B cell (primary cell): ENCODE measurements around the gene VKORC1. TPM values are rescaled to one million over a fixed set of nuclear protein-coding genes. Genes with fewer than 3 reads are reported as not detected.

ENCODE experiments used
- ATAC-seq: fragments of 200-7000 bp; cut with Tn5 transposase; one replicate; pipeline ENCODE4 v1.10.0; 2021; ENCODE audit warnings: low read depth, mild to moderate bottlenecking, moderate number of reproducible peaks, moderate library complexity
- CTCF ChIA-PET: fragments of 350-600 bp; sonication (Branson Sonifier 250); formaldehyde crosslinking; loops from one replicate; lab custom pipeline; 2021; ENCODE audit warnings: antibody characterized with exemption, inconsistent platforms; lab: Charles Lee
- POLR2A ChIA-PET: fragments of 350-600 bp; sonication (Branson Sonifier 250); formaldehyde crosslinking; loops from one replicate; lab custom pipeline; 2021; ENCODE audit warnings: antibody characterized with exemption; lab: Charles Lee
- DNase-seq: peaks from one replicate; pipeline ENCODE4 v3.0.0; 2013
- H2AFZ ChIP-seq: 2 replicates; pipeline ENCODE4 v1.6.1; 2012; ENCODE audit warnings: mild to moderate bottlenecking, low read depth, low read length; ENCODE audit not compliant: insufficient read depth, poor library complexity, severe bottlenecking
- H3K27ac ChIP-seq, 2 donors: 1 replicate in 1 of 2; 2 replicates in 1 of 2; pipeline ENCODE4 v1.5.1; 2012 to 2013; ENCODE audit warnings: low read length in 2 of 2, mild to moderate bottlenecking in 2 of 2, moderate library complexity in 1 of 2
- H3K27me3 ChIP-seq, 4 experiments: fragments of 200-600 bp in 1 of 4; sonication (generic) in 1 of 4; replicated peaks in 1 of 4; 1 replicate in 2 of 4; 2 replicates in 2 of 4; pipeline versions ENCODE4 v1.6.1 to v1.7.0; 2013 to 2016; ENCODE audit warnings: low read length in 3 of 4, mild to moderate bottlenecking in 2 of 4, mixed read lengths in 1 of 4, moderate library complexity in 1 of 4; ENCODE audit not compliant: insufficient read depth in 4 of 4, control insufficient read depth in 3 of 4; ENCODE audit errors: control extremely low read depth in 1 of 4
- H3K36me3 ChIP-seq, 2 experiments: replicated peaks in 1 of 2; 1 replicate in 1 of 2; 2 replicates in 1 of 2; pipeline versions ENCODE4 v1.6.1 to v1.7.1; 2013; ENCODE audit warnings: low read length in 1 of 2; ENCODE audit not compliant: insufficient read depth in 2 of 2, control insufficient read depth in 1 of 2; ENCODE audit errors: control extremely low read depth in 1 of 2, extremely low read depth in 1 of 2
- H3K4me1 ChIP-seq, 2 donors: fragments of 200-600 bp in 1 of 2; sonication (generic) in 1 of 2; 1 replicate in 1 of 2; 2 replicates in 1 of 2; pipeline versions ENCODE4 v1.5.1 to v1.6.1; 2013 to 2017; ENCODE audit warnings: low read length in 2 of 2; ENCODE audit not compliant: control insufficient read depth in 2 of 2, insufficient read depth in 2 of 2
- H3K4me2 ChIP-seq: replicated peaks from 2 replicates; pipeline ENCODE3; 2012; ENCODE audit warnings: mild to moderate bottlenecking, low read depth, low read length; ENCODE audit not compliant: poor library complexity, severe bottlenecking
- H3K4me3 ChIP-seq, 5 experiments: fragments of 200-600 bp in 1 of 5; sonication (generic) in 1 of 5; 1 replicate in 3 of 5; 2 replicates in 2 of 5; pipeline versions ENCODE4 v1.5.1 to v1.7.0; 2011 to 2016; ENCODE audit warnings: low read length in 4 of 5, mild to moderate bottlenecking in 4 of 5, low read depth in 2 of 5, control low read depth in 1 of 5, moderate library complexity in 1 of 5; ENCODE audit not compliant: insufficient read depth in 1 of 5; ENCODE audit errors: control extremely low read depth in 1 of 5, extremely low read depth in 1 of 5
- H3K79me2 ChIP-seq: fragments of 200-600 bp; sonication (generic); one replicate; pipeline ENCODE4 v1.6.0; 2016; ENCODE audit warnings: low read length; ENCODE audit not compliant: control insufficient read depth, insufficient read depth
- H3K9ac ChIP-seq: fragments of 200-600 bp; sonication (generic); 2 replicates; pipeline ENCODE4 v1.6.1; 2017; ENCODE audit warnings: mild to moderate bottlenecking, low read length, moderate library complexity
- H3K9me3 ChIP-seq, 3 donors: one replicate each; pipeline versions ENCODE4 v1.6.1 to v1.7.1; 2013; ENCODE audit warnings: low read length in 2 of 3; ENCODE audit not compliant: control insufficient read depth in 2 of 3, insufficient read depth in 1 of 3; ENCODE audit errors: control extremely low read depth in 1 of 3
- H4K20me1 ChIP-seq: 2 replicates; pipeline ENCODE4 v1.6.0; 2012; ENCODE audit warnings: mild to moderate bottlenecking, low read length; ENCODE audit not compliant: insufficient read depth, control insufficient read depth, poor library complexity, severe bottlenecking
- H3K27ac Mint-ChIP-seq: one replicate; pipeline ENCODE4 v1.8.0; 2021; ENCODE audit warnings: mixed read lengths
- H3K27me3 Mint-ChIP-seq: one replicate; pipeline ENCODE4 v1.8.0; 2021; ENCODE audit warnings: mixed read lengths
- H3K4me1 Mint-ChIP-seq: one replicate; pipeline ENCODE4 v1.8.0; 2021; ENCODE audit warnings: mixed read lengths
- H3K4me3 Mint-ChIP-seq: one replicate; pipeline ENCODE4 v1.8.0; 2021; ENCODE audit warnings: mixed read lengths
- H3K9me3 Mint-ChIP-seq: one replicate; pipeline ENCODE4 v1.8.0; 2022; ENCODE audit warnings: mixed read lengths; ENCODE audit not compliant: insufficient read depth
- EZH2 ChIP-seq: IDR thresholded peaks from 2 replicates; pipeline ENCODE4 v1.6.1; 2012; ENCODE audit warnings: borderline replicate concordance, low read depth, mild to moderate bottlenecking, moderate library complexity, low read length; ENCODE audit not compliant: insufficient read depth, poor library complexity, severe bottlenecking
- WGBS: methylation state at CpG from one replicate; pipeline ENCODE4 v1.1.5; 2013; ENCODE audit warnings: missing lambda C conversion rate; ENCODE audit not compliant: insufficient coverage; 5-methylcytosine and 5-hydroxymethylcytosine counted together
- intact Hi-C: fragments of 100-400 bp; cut with micrococcal nuclease; formaldehyde crosslinking; loops from one replicate; pipeline ENCODE4 v1.10.0; 2022
- polyA plus RNA-seq: library from polyadenylated mRNA; depleted of rRNA; stranded (reverse); fragments of >200 nt; gene quantifications from 2 replicates; pipeline ENCODE4 v1.2.3, GENCODE V29; 2012
- total RNA-seq, 2 donors: library from RNA; stranded (reverse); fragments of 120-200 nt in 1 of 2; gene quantifications; 1 replicate in 1 of 2; 2 replicates in 1 of 2; pipeline versions ENCODE4 v1.2.3 to v1.2.4, GENCODE V29; 2013 to 2022
- TF ChIP-seq, protein P1 (sequence below): fragments of 200-600 bp; IDR thresholded peaks from one replicate; pipeline ENCODE4 v1.8.0; 2022; ENCODE audit warnings: antibody characterized with exemption, mild to moderate bottlenecking

The VKORC1 gene
- total and polyA plus RNA-seq, 2 donors (not counting 1 experiment from before 2014, with no cell fraction given) = 31.8 to 45.7 TPM

DNA sequence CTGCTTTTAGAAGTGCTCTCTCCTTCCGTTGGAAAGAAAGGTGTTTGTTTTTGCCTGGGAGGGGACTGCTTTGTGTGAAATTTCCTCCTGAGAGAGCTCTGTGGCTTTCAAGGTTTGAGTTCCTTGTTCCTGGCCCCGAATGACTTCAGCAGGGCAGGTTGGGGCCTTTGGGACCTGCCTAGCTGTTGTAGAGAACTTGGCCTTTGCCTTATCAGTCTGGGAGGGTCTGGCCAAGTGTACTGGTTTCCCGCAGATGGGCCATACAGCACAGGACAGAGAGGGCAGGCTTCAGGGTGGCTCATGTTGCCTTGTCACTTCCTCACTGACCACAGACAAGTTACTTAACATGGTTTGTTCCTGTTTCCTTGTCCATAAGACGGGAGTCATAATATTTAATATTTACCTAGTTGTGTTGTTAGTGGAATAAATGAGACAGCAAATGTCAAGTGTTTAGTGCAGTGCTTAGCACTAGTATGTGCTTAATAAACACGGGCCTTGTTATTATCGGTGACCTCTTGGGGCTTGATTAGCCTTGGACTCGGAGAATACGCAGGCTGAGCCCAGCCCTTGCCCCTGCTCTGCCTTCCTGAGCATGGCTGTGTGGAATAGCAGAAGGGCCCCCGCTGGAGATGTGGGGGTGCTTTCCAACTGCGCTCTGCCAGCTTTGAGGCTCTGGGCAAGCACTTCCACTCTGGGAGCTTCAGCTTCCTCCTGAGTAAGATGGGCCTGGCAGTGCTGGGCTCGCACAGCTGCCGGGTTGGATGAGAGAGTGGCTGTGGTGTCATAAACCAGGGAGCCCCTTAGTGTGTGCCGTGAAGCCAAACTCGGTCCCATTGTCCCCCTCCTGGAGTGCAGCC lies 34.3 kb upstream of the VKORC1 start:
- ATAC-seq = no peak
- Histone ChIP-seq H3K9me3 (no peaks in the 10 kb centered on the region), H3K4me2 (no peak overlapping the region), H3K4me1 (no peaks in the 10 kb centered on the region), H3K79me2 (peaks cover 15% of the 10 kb centered on the region), H2AFZ (no peak overlapping the region), H4K20me1 (no peaks in the 10 kb centered on the region), H3K27ac (no peak overlapping the region), H3K9ac (no peak overlapping the region), H3K4me3 (no peak overlapping the region), H3K36me3 (peaks cover 0 to 63% of the 10 kb centered on the region in 2 experiments), H3K27me3 (no peaks in the 10 kb centered on the region)
- no peak overlapping the region for H3K4me3 Mint-ChIP-seq
- ChIA-PET CTCF (interaction anchor here (2.0 kb wide), 1 partner anchor 254 kb away, joined by 4 read pairs; no protein-coding TSS in a partner anchor), POLR2A (interaction anchor here (0.6 kb wide), 1 partner anchor 11 kb away, joined by 3 read pairs; the partner anchor contains the start of gene KAT8)
- H3K9me3 Mint-ChIP-seq = no peaks in the 10 kb centered on the region
- 56% methylated on average over 13 of the region's 14 CpGs for WGBS
- no peak for DNase-seq
- intact Hi-C loops = no loop called here
- no peak for TF ChIP-seq EZH2
- TF ChIP-seq, protein P1, sequence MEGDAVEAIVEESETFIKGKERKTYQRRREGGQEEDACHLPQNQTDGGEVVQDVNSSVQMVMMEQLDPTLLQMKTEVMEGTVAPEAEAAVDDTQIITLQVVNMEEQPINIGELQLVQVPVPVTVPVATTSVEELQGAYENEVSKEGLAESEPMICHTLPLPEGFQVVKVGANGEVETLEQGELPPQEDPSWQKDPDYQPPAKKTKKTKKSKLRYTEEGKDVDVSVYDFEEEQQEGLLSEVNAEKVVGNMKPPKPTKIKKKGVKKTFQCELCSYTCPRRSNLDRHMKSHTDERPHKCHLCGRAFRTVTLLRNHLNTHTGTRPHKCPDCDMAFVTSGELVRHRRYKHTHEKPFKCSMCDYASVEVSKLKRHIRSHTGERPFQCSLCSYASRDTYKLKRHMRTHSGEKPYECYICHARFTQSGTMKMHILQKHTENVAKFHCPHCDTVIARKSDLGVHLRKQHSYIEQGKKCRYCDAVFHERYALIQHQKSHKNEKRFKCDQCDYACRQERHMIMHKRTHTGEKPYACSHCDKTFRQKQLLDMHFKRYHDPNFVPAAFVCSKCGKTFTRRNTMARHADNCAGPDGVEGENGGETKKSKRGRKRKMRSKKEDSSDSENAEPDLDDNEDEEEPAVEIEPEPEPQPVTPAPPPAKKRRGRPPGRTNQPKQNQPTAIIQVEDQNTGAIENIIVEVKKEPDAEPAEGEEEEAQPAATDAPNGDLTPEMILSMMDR = no peak
- H3K4me1 Mint-ChIP-seq = no peaks in the 10 kb centered on the region
- H3K27ac Mint-ChIP-seq = no peak overlapping the region
- no peaks in the 10 kb centered on the region for H3K27me3 Mint-ChIP-seq

DNA sequence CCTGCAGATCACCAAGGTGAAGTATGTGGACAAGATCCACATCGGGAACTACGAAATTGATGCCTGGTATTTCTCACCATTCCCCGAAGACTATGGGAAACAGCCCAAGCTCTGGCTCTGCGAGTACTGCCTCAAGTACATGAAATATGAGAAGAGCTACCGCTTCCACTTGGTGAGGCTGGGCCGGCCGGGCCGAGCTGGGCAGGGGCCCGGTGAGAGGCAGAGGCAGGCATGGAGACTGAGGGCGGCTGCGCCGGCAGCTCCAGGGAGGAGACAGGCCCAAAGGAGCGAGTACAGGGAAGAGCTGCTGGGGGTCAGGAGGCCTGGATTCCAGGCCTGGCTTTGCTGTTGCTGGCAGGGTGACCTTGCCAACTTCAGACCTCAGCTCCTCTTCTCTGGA lies 32.6 kb upstream of the VKORC1 start:
- no peak overlapping the region for H3K27ac Mint-ChIP-seq
- CTCF ChIA-PET = interaction anchor here (1.0 kb wide), 2 partner anchors 10 to 15 kb away, joined by 3 read pairs; partner anchors contain the start of gene KAT8
- H3K9me3 Mint-ChIP-seq = no peaks in the 10 kb centered on the region
- Histone ChIP-seq H3K36me3 (peaks cover 0 to 66% of the 10 kb centered on the region in 2 experiments), H3K27ac (no peak overlapping the region), H3K4me1 (no peaks in the 10 kb centered on the region), H3K9me3 (no peaks in the 10 kb centered on the region), H3K79me2 (peaks cover 15% of the 10 kb centered on the region), H3K9ac (no peak overlapping the region), H4K20me1 (no peaks in the 10 kb centered on the region), H3K27me3 (no peaks in the 10 kb centered on the region), H3K4me2 (no peak overlapping the region), H3K4me3 (no peak overlapping the region), H2AFZ (no peak overlapping the region)
- intact Hi-C loops = no loop called here
- no peaks in the 10 kb centered on the region for H3K27me3 Mint-ChIP-seq
- DNase-seq = no peak
- WGBS = 98% methylated on average over 13 of the region's 13 CpGs
- no peak for TF ChIP-seq EZH2
- no peak for ATAC-seq
- no peak overlapping the region for H3K4me3 Mint-ChIP-seq
- POLR2A ChIA-PET = interaction anchor here (0.8 kb wide), 1 partner anchor 9 kb away, joined by 3 read pairs; no protein-coding TSS in a partner anchor
- H3K4me1 Mint-ChIP-seq = no peaks in the 10 kb centered on the region
